ENCODE results near the gene FILIP1. TPM values are rescaled to one million over a fixed set of nuclear protein-coding genes. Genes with fewer than 3 reads are reported as not detected.

The FILIP1 gene
- total and polyA plus RNA-seq, 2 donors (not counting 1 experiment from before 2014, with no cell fraction given): 0.33 to 2.3 TPM

- Histone ChIP-seq H3K36me3 (ENCODE audit: control insufficient read depth, insufficient read depth, low read length) (no peaks in the 10 kb centered on the region), H3K9ac (ENCODE audit: insufficient read depth, low read length) (no peak overlapping the region), H4K20me1 (ENCODE audit: control insufficient read depth, extremely low read depth, insufficient read depth, low read length) (no peaks in the 10 kb centered on the region), H3K27ac (ENCODE audit: insufficient read depth, low read length) (no peak overlapping the region), H3K4me3 (replicated peaks in 1 of 4; ENCODE audit: control extremely low read depth in 1 of 4, insufficient read depth in 1 of 4, low read depth in 3 of 4, low read length in 4 of 4) (no peak overlapping the region), H3K4me1 (ENCODE audit: control insufficient read depth, extremely low read depth, insufficient read depth, low read length) (no peaks in the 10 kb centered on the region), H3K4me2 (ENCODE audit: extremely low read depth, insufficient read depth, low read length) (no peak overlapping the region), H2AFZ (ENCODE audit: low read length) (no peak overlapping the region), H3K27me3 (ENCODE audit: control insufficient read depth, insufficient read depth, low read length) (no peaks in the 10 kb centered on the region), H3K79me2 (ENCODE audit: control insufficient read depth, insufficient read depth, low read length) (no peaks in the 10 kb centered on the region), H3K9me3 (ENCODE audit: control insufficient read depth, insufficient read depth, low read depth, low read length) (no peaks in the 10 kb centered on the region)
- no peak for TF ChIP-seq EZH2 (IDR thresholded peaks at IDR 0.05; ENCODE audit: low read length, missing control alignments)
- TF ChIP-seq, protein P1, sequence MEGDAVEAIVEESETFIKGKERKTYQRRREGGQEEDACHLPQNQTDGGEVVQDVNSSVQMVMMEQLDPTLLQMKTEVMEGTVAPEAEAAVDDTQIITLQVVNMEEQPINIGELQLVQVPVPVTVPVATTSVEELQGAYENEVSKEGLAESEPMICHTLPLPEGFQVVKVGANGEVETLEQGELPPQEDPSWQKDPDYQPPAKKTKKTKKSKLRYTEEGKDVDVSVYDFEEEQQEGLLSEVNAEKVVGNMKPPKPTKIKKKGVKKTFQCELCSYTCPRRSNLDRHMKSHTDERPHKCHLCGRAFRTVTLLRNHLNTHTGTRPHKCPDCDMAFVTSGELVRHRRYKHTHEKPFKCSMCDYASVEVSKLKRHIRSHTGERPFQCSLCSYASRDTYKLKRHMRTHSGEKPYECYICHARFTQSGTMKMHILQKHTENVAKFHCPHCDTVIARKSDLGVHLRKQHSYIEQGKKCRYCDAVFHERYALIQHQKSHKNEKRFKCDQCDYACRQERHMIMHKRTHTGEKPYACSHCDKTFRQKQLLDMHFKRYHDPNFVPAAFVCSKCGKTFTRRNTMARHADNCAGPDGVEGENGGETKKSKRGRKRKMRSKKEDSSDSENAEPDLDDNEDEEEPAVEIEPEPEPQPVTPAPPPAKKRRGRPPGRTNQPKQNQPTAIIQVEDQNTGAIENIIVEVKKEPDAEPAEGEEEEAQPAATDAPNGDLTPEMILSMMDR (conservative IDR thresholded peaks at IDR 0.05 in 1 of 2, IDR thresholded peaks at IDR 0.05 in 1 of 2; ENCODE audit: low read depth in 1 of 2, low read length in 2 of 2): no peak
- DNase-seq (ENCODE audit: low read depth in 2 of 2): no peak
Observed at GRCh38 chr6:75302280-75302679, 191.3 kb downstream of the FILIP1 start.

- DNase-seq (ENCODE audit: low read depth in 2 of 2): no peak
- Histone ChIP-seq H3K27me3 (ENCODE audit: control insufficient read depth, insufficient read depth, low read length) (no peaks in the 10 kb centered on the region), H3K9ac (ENCODE audit: insufficient read depth, low read length) (no peak overlapping the region), H3K4me2 (ENCODE audit: extremely low read depth, insufficient read depth, low read length) (no peak overlapping the region), H3K4me3 (replicated peaks in 1 of 4; ENCODE audit: control extremely low read depth in 1 of 4, insufficient read depth in 1 of 4, low read depth in 3 of 4, low read length in 4 of 4) (no peak overlapping the region), H4K20me1 (ENCODE audit: control insufficient read depth, extremely low read depth, insufficient read depth, low read length) (no peaks in the 10 kb centered on the region), H2AFZ (ENCODE audit: low read length) (no peak overlapping the region), H3K79me2 (ENCODE audit: control insufficient read depth, insufficient read depth, low read length) (no peaks in the 10 kb centered on the region), H3K27ac (ENCODE audit: insufficient read depth, low read length) (no peak overlapping the region), H3K4me1 (ENCODE audit: control insufficient read depth, extremely low read depth, insufficient read depth, low read length) (no peaks in the 10 kb centered on the region), H3K9me3 (ENCODE audit: control insufficient read depth, insufficient read depth, low read depth, low read length) (no peaks in the 10 kb centered on the region), H3K36me3 (ENCODE audit: control insufficient read depth, insufficient read depth, low read length) (no peaks in the 10 kb centered on the region)
- TF ChIP-seq, protein P1 (conservative IDR thresholded peaks at IDR 0.05 in 1 of 2, IDR thresholded peaks at IDR 0.05 in 1 of 2; ENCODE audit: low read depth in 1 of 2, low read length in 2 of 2): no peak
- no peak for TF ChIP-seq EZH2 (IDR thresholded peaks at IDR 0.05; ENCODE audit: low read length, missing control alignments)
Observed at GRCh38 chr6:75301537-75301936, 192.1 kb downstream of the FILIP1 start.

- no peaks in the 10 kb centered on the region for H3K4me1 ChIP-seq (ENCODE audit: control insufficient read depth, extremely low read depth, insufficient read depth, low read length)
- no peak for TF ChIP-seq EZH2 (IDR thresholded peaks at IDR 0.05; ENCODE audit: low read length, missing control alignments)
- TF ChIP-seq, protein P1 (conservative IDR thresholded peaks at IDR 0.05 in 1 of 2, IDR thresholded peaks at IDR 0.05 in 1 of 2; ENCODE audit: low read depth in 1 of 2, low read length in 2 of 2): no peak
- H4K20me1 ChIP-seq (ENCODE audit: control insufficient read depth, extremely low read depth, insufficient read depth, low read length): no peaks in the 10 kb centered on the region
- H3K9ac ChIP-seq (ENCODE audit: insufficient read depth, low read length): no peak overlapping the region
- no peaks in the 10 kb centered on the region for H3K9me3 ChIP-seq (ENCODE audit: control insufficient read depth, insufficient read depth, low read depth, low read length)
- H3K4me3 ChIP-seq (replicated peaks in 1 of 4; ENCODE audit: control extremely low read depth in 1 of 4, insufficient read depth in 1 of 4, low read depth in 3 of 4, low read length in 4 of 4): no peak overlapping the region
- no peak overlapping the region for H3K27ac ChIP-seq (ENCODE audit: insufficient read depth, low read length)
- no peak overlapping the region for H2AFZ ChIP-seq (ENCODE audit: low read length)
- DNase-seq (ENCODE audit: low read depth in 2 of 2): no peak
- no peaks in the 10 kb centered on the region for H3K79me2 ChIP-seq (ENCODE audit: control insufficient read depth, insufficient read depth, low read length)
- no peak overlapping the region for H3K4me2 ChIP-seq (ENCODE audit: extremely low read depth, insufficient read depth, low read length)
- H3K27me3 ChIP-seq (ENCODE audit: control insufficient read depth, insufficient read depth, low read length): no peaks in the 10 kb centered on the region
- H3K36me3 ChIP-seq (ENCODE audit: control insufficient read depth, insufficient read depth, low read length): no peaks in the 10 kb centered on the region
Observed at GRCh38 chr6:75301088-75301487, 192.5 kb downstream of the FILIP1 start.

All from fibroblast of lung (primary cell).